ENCODE results near the gene NEDD8. TPM values are rescaled to one million over a fixed set of nuclear protein-coding genes. Genes with fewer than 3 reads are reported as not detected.
"Not testable (repeated sequence)": the region's sequence is repeated elsewhere in the genome, so short reads cannot be mapped to it uniquely, and the experiment has no call there.

Gene NEDD8
- total and polyA plus RNA-seq, 9 donors: 180 to 245 (median 221) TPM

GRCh38 chr14:24212924-24213865 is 19.0 kb downstream of the NEDD8 start, which contains the start of gene CHMP4A:
CHMP4A (minus strand) TSS chr14:24213488; CDS start chr14:24213439, 49 bp downstream.
- H3K27me3 ChIP-seq (ENCODE audit: control insufficient read depth, insufficient read depth, low read length): no peaks in the 10 kb centered on the region
- peaks cover 49% of the 10 kb centered on the region for H3K36me3 ChIP-seq (ENCODE audit: control insufficient read depth, insufficient read depth, low read length)
- WGBS (ENCODE audit: insufficient coverage): under 1% methylated on average over 30 of the region's 53 CpGs
- H3K9me3 ChIP-seq (replicated peaks; ENCODE audit: control insufficient read depth, low read depth, low read length): no peaks in the 10 kb centered on the region
- H3K4me3 ChIP-seq (ENCODE audit: low read length): peak within 1 kb of the TSS; percentile 76
- peaks cover 17% of the 10 kb centered on the region for H3K4me1 ChIP-seq (ENCODE audit: control insufficient read depth, insufficient read depth, low read length)
- H3K27ac ChIP-seq (ENCODE audit: low read length): peak within 1 kb of the TSS; percentile 100
- peak; percentile 99 for DNase-seq

GRCh38 chr14:24211311-24211710 is 20.9 kb downstream of the NEDD8 start:
- Histone ChIP-seq H3K4me1 (ENCODE audit: control insufficient read depth, insufficient read depth, low read length) (peaks cover 17% of the 10 kb centered on the region), H3K27ac (ENCODE audit: low read length) (no peak overlapping the region), H3K9me3 (replicated peaks; ENCODE audit: control insufficient read depth, low read depth, low read length) (no peaks in the 10 kb centered on the region), H3K36me3 (ENCODE audit: control insufficient read depth, insufficient read depth, low read length) (peaks cover 57% of the 10 kb centered on the region), H3K4me3 (ENCODE audit: low read length) (no peak overlapping the region), H3K27me3 (ENCODE audit: control insufficient read depth, insufficient read depth, low read length) (no peaks in the 10 kb centered on the region)
- no peak for DNase-seq
- WGBS (ENCODE audit: insufficient coverage): 93% methylated on average over 6 of the region's 6 CpGs

- no peak for DNase-seq
- H3K27ac ChIP-seq (ENCODE audit: low read length): no peak overlapping the region
- H3K4me1 ChIP-seq (ENCODE audit: control insufficient read depth, insufficient read depth, low read length): no peaks in the 10 kb centered on the region
- H3K4me3 ChIP-seq (ENCODE audit: low read length): no peak overlapping the region
- H3K9me3 ChIP-seq (replicated peaks; ENCODE audit: control insufficient read depth, low read depth, low read length): no peaks in the 10 kb centered on the region
- WGBS (ENCODE audit: insufficient coverage): no CpG with 5 or more reads among the region's 2 CpGs
- H3K27me3 ChIP-seq (ENCODE audit: control insufficient read depth, insufficient read depth, low read length): no peaks in the 10 kb centered on the region
- peaks cover 67% of the 10 kb centered on the region for H3K36me3 ChIP-seq (ENCODE audit: control insufficient read depth, insufficient read depth, low read length)
Measured at GRCh38 chr14:24207625-24208024, 24.5 kb downstream of the NEDD8 start.

- Histone ChIP-seq H3K4me1 (ENCODE audit: control insufficient read depth, insufficient read depth, low read length) (no peaks in the 10 kb centered on the region), H3K36me3 (ENCODE audit: control insufficient read depth, insufficient read depth, low read length) (peaks cover 67% of the 10 kb centered on the region), H3K27ac (ENCODE audit: low read length) (no peak overlapping the region), H3K9me3 (replicated peaks; ENCODE audit: control insufficient read depth, low read depth, low read length) (no peaks in the 10 kb centered on the region), H3K4me3 (ENCODE audit: low read length) (no peak overlapping the region), H3K27me3 (ENCODE audit: control insufficient read depth, insufficient read depth, low read length) (no peaks in the 10 kb centered on the region)
- WGBS (ENCODE audit: insufficient coverage): 88% methylated on average over 5 of the region's 5 CpGs
- DNase-seq: no peak
Measured at GRCh38 chr14:24207104-24207551, 25.0 kb downstream of the NEDD8 start.

GRCh38 chr14:24206260-24207103 is 25.7 kb downstream of the NEDD8 start:
- Histone ChIP-seq H3K4me3 (ENCODE audit: low read length) (no peak overlapping the region), H3K27ac (ENCODE audit: low read length) (no peak overlapping the region), H3K9me3 (replicated peaks; ENCODE audit: control insufficient read depth, low read depth, low read length) (no peaks in the 10 kb centered on the region), H3K36me3 (ENCODE audit: control insufficient read depth, insufficient read depth, low read length) (peaks cover 70% of the 10 kb centered on the region), H3K4me1 (ENCODE audit: control insufficient read depth, insufficient read depth, low read length) (no peaks in the 10 kb centered on the region), H3K27me3 (ENCODE audit: control insufficient read depth, insufficient read depth, low read length) (no peaks in the 10 kb centered on the region)
- WGBS (ENCODE audit: insufficient coverage): 91% methylated on average over 10 of the region's 11 CpGs
- no peak for DNase-seq

GRCh38 chr14:24204163-24205146 is 27.7 kb downstream of the NEDD8 start:
- H3K4me1 ChIP-seq (ENCODE audit: control insufficient read depth, insufficient read depth, low read length): no peaks in the 10 kb centered on the region
- no peaks in the 10 kb centered on the region for H3K27me3 ChIP-seq (ENCODE audit: control insufficient read depth, insufficient read depth, low read length)
- 100% methylated on average over 5 of the region's 7 CpGs for WGBS (ENCODE audit: insufficient coverage)
- no peak overlapping the region for H3K27ac ChIP-seq (ENCODE audit: low read length)
- no peaks in the 10 kb centered on the region for H3K9me3 ChIP-seq (replicated peaks; ENCODE audit: control insufficient read depth, low read depth, low read length)
- H3K36me3 ChIP-seq (ENCODE audit: control insufficient read depth, insufficient read depth, low read length): peaks cover 59% of the 10 kb centered on the region
- no peak overlapping the region for H3K4me3 ChIP-seq (ENCODE audit: low read length)
- no peak for DNase-seq

GRCh38 chr14:24203249-24203886 is 28.8 kb downstream of the NEDD8 start:
- H3K27ac ChIP-seq (ENCODE audit: low read length); DNase-seq; H3K4me3 ChIP-seq (ENCODE audit: low read length); H3K27me3 ChIP-seq (ENCODE audit: control insufficient read depth, insufficient read depth, low read length); H3K9me3 ChIP-seq (replicated peaks; ENCODE audit: control insufficient read depth, low read depth, low read length); H3K4me1 ChIP-seq (ENCODE audit: control insufficient read depth, insufficient read depth, low read length): not testable (repeated sequence)
- H3K36me3 ChIP-seq (ENCODE audit: control insufficient read depth, insufficient read depth, low read length): peaks cover 55% of the 10 kb centered on the region
- 100% methylated on average over 4 of the region's 16 CpGs for WGBS (ENCODE audit: insufficient coverage)

- H3K4me1 ChIP-seq (ENCODE audit: control insufficient read depth, insufficient read depth, low read length); DNase-seq; H3K27ac ChIP-seq (ENCODE audit: low read length); H3K9me3 ChIP-seq (replicated peaks; ENCODE audit: control insufficient read depth, low read depth, low read length); H3K27me3 ChIP-seq (ENCODE audit: control insufficient read depth, insufficient read depth, low read length); H3K4me3 ChIP-seq (ENCODE audit: low read length): not testable (repeated sequence)
- H3K36me3 ChIP-seq (ENCODE audit: control insufficient read depth, insufficient read depth, low read length): peaks cover 46% of the 10 kb centered on the region
- WGBS (ENCODE audit: insufficient coverage): 82% methylated on average over 8 of the region's 8 CpGs
Measured at GRCh38 chr14:24202538-24202937, 29.6 kb downstream of the NEDD8 start.
